Measurements from ENCODE around the gene RXFP1. TPM values are rescaled to one million over a fixed set of nuclear protein-coding genes. Genes with fewer than 3 reads are reported as not detected.

RXFP1 gene
- total RNA-seq (1.1 TPM), polyA plus RNA-seq (ENCODE audit: insufficient read depth in 1 of 8, insufficient read length in 8 of 8, low replicate concordance in 1 of 8) (under 1 TPM; 0.05 to 0.54 (median 0.21) TPM)
- long read RNA-seq, donor 1: 0 reads
- long read RNA-seq, donor 2: 0 reads
- long read RNA-seq, donor 3: 0 reads
- long read RNA-seq, donor 4: 0 reads
- long read RNA-seq, donor 5, partial matches to known transcripts: 15 of 15 reads
- long read RNA-seq, donor 5, other reads (novel, unspliced or antisense): 0 of 15 reads
- long read RNA-seq, donor 6: 0 reads
- long read RNA-seq, donor 7: 0 reads
- long read RNA-seq, donor 8: 0 reads
- long read RNA-seq, donor 9: 0 reads
- long read RNA-seq, donor 10: 0 reads
- long read RNA-seq, donor 11: 0 reads

GRCh38 chr4:158521484-158522088 lies at the start of gene RXFP1:
Gene RXFP1 (plus strand): TSS chr4:158521882. CDS start chr4:158521977, 95 bp downstream.
- H3K27me3 ChIP-seq (ENCODE audit: control insufficient read depth, insufficient read depth, low read length): no peaks in the 10 kb centered on the region
- H3K36me3 ChIP-seq (ENCODE audit: control insufficient read depth, insufficient read depth, low read length): no peaks in the 10 kb centered on the region
- 43% methylated on average over 6 of the region's 11 CpGs for WGBS (ENCODE audit: insufficient coverage)
- no peak within 1 kb of the TSS for H3K4me3 ChIP-seq (ENCODE audit: low read length)
- peak; percentile 14 for DNase-seq
- H3K4me1 ChIP-seq (ENCODE audit: control insufficient read depth, insufficient read depth, low read length): no peaks in the 10 kb centered on the region
- no peaks in the 10 kb centered on the region for H3K9me3 ChIP-seq (replicated peaks; ENCODE audit: control insufficient read depth, low read depth, low read length)
- H3K27ac ChIP-seq (ENCODE audit: low read length): no peak within 1 kb of the TSS

GRCh38 chr4:158481811-158482210 lies 39.9 kb upstream of the RXFP1 start:
- H3K4me3 ChIP-seq (ENCODE audit: low read length): no peak overlapping the region
- H3K27me3 ChIP-seq (ENCODE audit: control insufficient read depth, insufficient read depth, low read length): no peaks in the 10 kb centered on the region
- no peak for DNase-seq
- H3K4me1 ChIP-seq (ENCODE audit: control insufficient read depth, insufficient read depth, low read length): no peaks in the 10 kb centered on the region
- H3K27ac ChIP-seq (ENCODE audit: low read length): no peak overlapping the region
- no peaks in the 10 kb centered on the region for H3K36me3 ChIP-seq (ENCODE audit: control insufficient read depth, insufficient read depth, low read length)
- H3K9me3 ChIP-seq (replicated peaks; ENCODE audit: control insufficient read depth, low read depth, low read length): no peaks in the 10 kb centered on the region

- H3K27me3 ChIP-seq (ENCODE audit: control insufficient read depth, insufficient read depth, low read length): no peaks in the 10 kb centered on the region
- no peaks in the 10 kb centered on the region for H3K36me3 ChIP-seq (ENCODE audit: control insufficient read depth, insufficient read depth, low read length)
- no peak overlapping the region for H3K27ac ChIP-seq (ENCODE audit: low read length)
- DNase-seq: no peak
- peaks cover 2% of the 10 kb centered on the region for H3K9me3 ChIP-seq (replicated peaks; ENCODE audit: control insufficient read depth, low read depth, low read length)
- no peaks in the 10 kb centered on the region for H3K4me1 ChIP-seq (ENCODE audit: control insufficient read depth, insufficient read depth, low read length)
- WGBS (ENCODE audit: insufficient coverage): 100% methylated on average over 3 of the region's 4 CpGs
- no peak overlapping the region for H3K4me3 ChIP-seq (ENCODE audit: low read length)
Observed at GRCh38 chr4:158484173-158484885, 37.4 kb upstream of the RXFP1 start.

- Histone ChIP-seq H3K4me3 (ENCODE audit: low read length) (no peak overlapping the region), H3K9me3 (replicated peaks; ENCODE audit: control insufficient read depth, low read depth, low read length) (peaks cover 5% of the 10 kb centered on the region), H3K27ac (ENCODE audit: low read length) (no peak overlapping the region)
Observed at GRCh38 chr4:158490629-158491028, 31.1 kb upstream of the RXFP1 start.

GRCh38 chr4:158492391-158492790 lies 29.3 kb upstream of the RXFP1 start:
- Histone ChIP-seq H3K4me1 (ENCODE audit: control insufficient read depth, insufficient read depth, low read length) (no peaks in the 10 kb centered on the region), H3K36me3 (ENCODE audit: control insufficient read depth, insufficient read depth, low read length) (no peaks in the 10 kb centered on the region), H3K27me3 (ENCODE audit: control insufficient read depth, insufficient read depth, low read length) (no peaks in the 10 kb centered on the region), H3K9me3 (replicated peaks; ENCODE audit: control insufficient read depth, low read depth, low read length) (peaks cover 3% of the 10 kb centered on the region), H3K27ac (ENCODE audit: low read length) (no peak overlapping the region), H3K4me3 (ENCODE audit: low read length) (no peak overlapping the region)
- DNase-seq: no peak

More at GRCh38 chr4:158490629-158491028, 31.1 kb upstream of the RXFP1 start:
- no peak for DNase-seq
- no peaks in the 10 kb centered on the region for H3K36me3 ChIP-seq (ENCODE audit: control insufficient read depth, insufficient read depth, low read length)
- no peaks in the 10 kb centered on the region for H3K4me1 ChIP-seq (ENCODE audit: control insufficient read depth, insufficient read depth, low read length)
- H3K27me3 ChIP-seq (ENCODE audit: control insufficient read depth, insufficient read depth, low read length): no peaks in the 10 kb centered on the region

GRCh38 chr4:158496030-158496741 lies 25.5 kb upstream of the RXFP1 start:
- 0% methylated on average over 2 of the region's 5 CpGs for WGBS (ENCODE audit: insufficient coverage)
- no peaks in the 10 kb centered on the region for H3K27me3 ChIP-seq (ENCODE audit: control insufficient read depth, insufficient read depth, low read length)
- H3K27ac ChIP-seq (ENCODE audit: low read length): no peak overlapping the region
- H3K36me3 ChIP-seq (ENCODE audit: control insufficient read depth, insufficient read depth, low read length): no peaks in the 10 kb centered on the region
- H3K4me3 ChIP-seq (ENCODE audit: low read length): no peak overlapping the region
- no peak for DNase-seq
- no peaks in the 10 kb centered on the region for H3K9me3 ChIP-seq (replicated peaks; ENCODE audit: control insufficient read depth, low read depth, low read length)
- no peaks in the 10 kb centered on the region for H3K4me1 ChIP-seq (ENCODE audit: control insufficient read depth, insufficient read depth, low read length)

GRCh38 chr4:158500054-158500453 lies 21.6 kb upstream of the RXFP1 start:
- 67% methylated on average over 1 of the region's 4 CpGs for WGBS (ENCODE audit: insufficient coverage)

GRCh38 chr4:158513256-158513655 lies 8.4 kb upstream of the RXFP1 start:
- no CpG with 5 or more reads among the region's 2 CpGs for WGBS (ENCODE audit: insufficient coverage)
- Histone ChIP-seq H3K36me3 (ENCODE audit: control insufficient read depth, insufficient read depth, low read length) (no peaks in the 10 kb centered on the region), H3K27me3 (ENCODE audit: control insufficient read depth, insufficient read depth, low read length) (no peaks in the 10 kb centered on the region), H3K4me1 (ENCODE audit: control insufficient read depth, insufficient read depth, low read length) (no peaks in the 10 kb centered on the region), H3K27ac (ENCODE audit: low read length) (no peak overlapping the region), H3K4me3 (ENCODE audit: low read length) (no peak overlapping the region), H3K9me3 (replicated peaks; ENCODE audit: control insufficient read depth, low read depth, low read length) (no peaks in the 10 kb centered on the region)
- DNase-seq: no peak

More at GRCh38 chr4:158500054-158500453, 21.6 kb upstream of the RXFP1 start:
- H3K27me3 ChIP-seq (ENCODE audit: control insufficient read depth, insufficient read depth, low read length): no peaks in the 10 kb centered on the region
- H3K4me3 ChIP-seq (ENCODE audit: low read length): no peak overlapping the region
- no peak overlapping the region for H3K27ac ChIP-seq (ENCODE audit: low read length)
- no peaks in the 10 kb centered on the region for H3K36me3 ChIP-seq (ENCODE audit: control insufficient read depth, insufficient read depth, low read length)
- H3K4me1 ChIP-seq (ENCODE audit: control insufficient read depth, insufficient read depth, low read length): no peaks in the 10 kb centered on the region
- DNase-seq: no peak
- peaks cover 5% of the 10 kb centered on the region for H3K9me3 ChIP-seq (replicated peaks; ENCODE audit: control insufficient read depth, low read depth, low read length)

- Histone ChIP-seq H3K27me3 (ENCODE audit: control insufficient read depth, insufficient read depth, low read length) (no peaks in the 10 kb centered on the region), H3K4me3 (ENCODE audit: low read length) (no peak overlapping the region), H3K27ac (ENCODE audit: low read length) (no peak overlapping the region), H3K4me1 (ENCODE audit: control insufficient read depth, insufficient read depth, low read length) (no peaks in the 10 kb centered on the region), H3K36me3 (ENCODE audit: control insufficient read depth, insufficient read depth, low read length) (no peaks in the 10 kb centered on the region), H3K9me3 (replicated peaks; ENCODE audit: control insufficient read depth, low read depth, low read length) (no peaks in the 10 kb centered on the region)
- WGBS (ENCODE audit: insufficient coverage): 80% methylated on average over 6 of the region's 7 CpGs
- DNase-seq: no peak
Observed at GRCh38 chr4:158519226-158519625, 2.5 kb upstream of the RXFP1 start.

- H3K27ac ChIP-seq (ENCODE audit: low read length): no peak overlapping the region
- DNase-seq: no peak
- no peaks in the 10 kb centered on the region for H3K9me3 ChIP-seq (replicated peaks; ENCODE audit: control insufficient read depth, low read depth, low read length)
- H3K4me1 ChIP-seq (ENCODE audit: control insufficient read depth, insufficient read depth, low read length): no peaks in the 10 kb centered on the region
- no peaks in the 10 kb centered on the region for H3K27me3 ChIP-seq (ENCODE audit: control insufficient read depth, insufficient read depth, low read length)
- WGBS (ENCODE audit: insufficient coverage): 92% methylated on average over 1 of the region's 7 CpGs
- no peaks in the 10 kb centered on the region for H3K36me3 ChIP-seq (ENCODE audit: control insufficient read depth, insufficient read depth, low read length)
- no peak overlapping the region for H3K4me3 ChIP-seq (ENCODE audit: low read length)
Observed at GRCh38 chr4:158523990-158524535, 2.4 kb downstream of the RXFP1 start.
